Erythroblast (primary cell): ENCODE results near the gene UGT1A6.

ENCODE experiments used
- GATA1 ChIP-seq: IDR thresholded peaks from 2 replicates; pipeline ENCODE4 v1.6.1; 2011; ENCODE audit warnings: low read depth, mild to moderate bottlenecking, control low read depth, low read length, moderate library complexity
- POLR2A ChIP-seq: IDR thresholded peaks from 2 replicates; pipeline ENCODE4 v1.6.1; 2011; ENCODE audit warnings: mild to moderate bottlenecking, low read length

GRCh38 chr2:233791883-233792329 lies 99.2 kb downstream of the UGT1A6 start:
- no peak for TF ChIP-seq POLR2A
- no peak for TF ChIP-seq GATA1
